Activated T-cell treated with anti-CD3 and anti-CD28 coated beads, Interleukin-2, amount 50 U/mL, for 24 hours (primary cell): ENCODE data around the gene LHX6.
A peak's percentile ranks its signal among the peaks of the same experiment; 100 is the strongest.

Source experiments
- DNase-seq: peaks from one replicate; pipeline ENCODE4 v3.0.0-alpha.2; 2020
- H3K27ac Mint-ChIP-seq: 2 replicates; pipeline ENCODE4 v1.8.0; 2020; ENCODE audit warnings: mild to moderate bottlenecking, mixed read lengths
- H3K27me3 Mint-ChIP-seq: 2 replicates; pipeline ENCODE4 v1.8.0; 2020; ENCODE audit warnings: mixed read lengths
- H3K36me3 Mint-ChIP-seq: 2 replicates; pipeline ENCODE4 v1.8.0; 2020; ENCODE audit warnings: low read depth, mixed read lengths
- H3K4me1 Mint-ChIP-seq: 2 replicates; pipeline ENCODE4 v1.8.0; 2020; ENCODE audit warnings: low read depth, mixed read lengths
- H3K4me3 Mint-ChIP-seq: 2 replicates; pipeline ENCODE4 v1.8.0; 2020; ENCODE audit warnings: mild to moderate bottlenecking, moderate library complexity, mixed read lengths
- H3K9me3 Mint-ChIP-seq: 2 replicates; pipeline ENCODE4 v1.8.0; 2020; ENCODE audit warnings: mixed read lengths

The LHX6 gene

GRCh38 chr9:122228568-122229484, at the start of gene LHX6:
TSS of gene LHX6 (minus strand) at chr9:122228957. CDS start at chr9:122228740, 217 bp downstream.
- peaks cover 41% of the 10 kb centered on the region for H3K27me3 Mint-ChIP-seq
- H3K9me3 Mint-ChIP-seq = no peaks in the 10 kb centered on the region
- H3K4me3 Mint-ChIP-seq = peak within 1 kb of the TSS; percentile 51
- no peak within 1 kb of the TSS for H3K27ac Mint-ChIP-seq
- no peaks in the 10 kb centered on the region for H3K36me3 Mint-ChIP-seq
- no peak for DNase-seq
- H3K4me1 Mint-ChIP-seq = peaks cover 3% of the 10 kb centered on the region

- peaks cover 93% of the 10 kb centered on the region for H3K36me3 Mint-ChIP-seq
Observed at GRCh38 chr9:122277285-122277897, 48.6 kb upstream of the LHX6 start.

GRCh38 chr9:122276096-122276495, 47.3 kb upstream of the LHX6 start:
- no peak for DNase-seq
- Mint-ChIP-seq H3K4me3 (no peak overlapping the region), H3K27ac (no peak overlapping the region), H3K36me3 (peaks cover 91% of the 10 kb centered on the region), H3K4me1 (peaks cover 28% of the 10 kb centered on the region), H3K27me3 (no peaks in the 10 kb centered on the region), H3K9me3 (peaks cover 5% of the 10 kb centered on the region)

More at GRCh38 chr9:122277285-122277897, 48.6 kb upstream of the LHX6 start:
- no peak overlapping the region for H3K27ac Mint-ChIP-seq
- peaks cover 21% of the 10 kb centered on the region for H3K4me1 Mint-ChIP-seq
- no peak overlapping the region for H3K4me3 Mint-ChIP-seq
- H3K27me3 Mint-ChIP-seq = no peaks in the 10 kb centered on the region
- no peak for DNase-seq
- H3K9me3 Mint-ChIP-seq = peaks cover 5% of the 10 kb centered on the region

GRCh38 chr9:122274055-122274454, 45.3 kb upstream of the LHX6 start:
- Mint-ChIP-seq H3K4me1 (peaks cover 34% of the 10 kb centered on the region), H3K4me3 (no peak overlapping the region), H3K36me3 (peaks cover 83% of the 10 kb centered on the region)

GRCh38 chr9:122268041-122268814, 39.5 kb upstream of the LHX6 start:
- peaks cover 46% of the 10 kb centered on the region for H3K4me1 Mint-ChIP-seq
- H3K36me3 Mint-ChIP-seq = peaks cover 77% of the 10 kb centered on the region
- no peak overlapping the region for H3K4me3 Mint-ChIP-seq
- H3K27ac Mint-ChIP-seq = no peak overlapping the region
- no peak for DNase-seq
- H3K27me3 Mint-ChIP-seq = no peaks in the 10 kb centered on the region
- H3K9me3 Mint-ChIP-seq = no peaks in the 10 kb centered on the region

More at GRCh38 chr9:122274055-122274454, 45.3 kb upstream of the LHX6 start:
- Mint-ChIP-seq H3K9me3 (peaks cover 5% of the 10 kb centered on the region), H3K27ac (no peak overlapping the region), H3K27me3 (no peaks in the 10 kb centered on the region)
- no peak for DNase-seq

- Mint-ChIP-seq H3K9me3 (no peaks in the 10 kb centered on the region), H3K27ac (peak overlapping the region; percentile 100), H3K36me3 (peaks cover 79% of the 10 kb centered on the region), H3K27me3 (no peaks in the 10 kb centered on the region), H3K4me3 (peak overlapping the region; percentile 99), H3K4me1 (peaks cover 54% of the 10 kb centered on the region)
- no peak for DNase-seq
Observed at GRCh38 chr9:122265149-122265915, 36.6 kb upstream of the LHX6 start.

GRCh38 chr9:122264360-122265148, 35.8 kb upstream of the LHX6 start, which contains the start of the genes MRRF and RBM18:
TSS of gene MRRF (plus strand) at chr9:122264882. CDS start at chr9:122270892, 6,010 bp downstream.
TSS of gene RBM18 (minus strand) at chr9:122264840. CDS start at chr9:122261492, 3,348 bp downstream.
- peak; percentile 96 for DNase-seq
- H3K4me1 Mint-ChIP-seq = peaks cover 52% of the 10 kb centered on the region
- H3K9me3 Mint-ChIP-seq = no peaks in the 10 kb centered on the region
- peak within 1 kb of the TSS; percentile 100 for H3K27ac Mint-ChIP-seq
- H3K4me3 Mint-ChIP-seq = peak within 1 kb of the TSS; percentile 99
- no peaks in the 10 kb centered on the region for H3K27me3 Mint-ChIP-seq
- H3K36me3 Mint-ChIP-seq = peaks cover 82% of the 10 kb centered on the region

GRCh38 chr9:122263699-122264349, 35.1 kb upstream of the LHX6 start:
- Mint-ChIP-seq H3K27me3 (no peaks in the 10 kb centered on the region), H3K27ac (peak overlapping the region; percentile 100), H3K36me3 (peaks cover 89% of the 10 kb centered on the region), H3K4me3 (peak overlapping the region; percentile 99), H3K4me1 (peaks cover 57% of the 10 kb centered on the region), H3K9me3 (no peaks in the 10 kb centered on the region)
- no peak for DNase-seq

GRCh38 chr9:122262073-122262472, 33.3 kb upstream of the LHX6 start:
- Mint-ChIP-seq H3K36me3 (peaks cover 86% of the 10 kb centered on the region), H3K27me3 (no peaks in the 10 kb centered on the region), H3K4me1 (peaks cover 54% of the 10 kb centered on the region), H3K4me3 (peak overlapping the region; percentile 4), H3K9me3 (no peaks in the 10 kb centered on the region), H3K27ac (peak overlapping the region; percentile 81)
- no peak for DNase-seq

GRCh38 chr9:122261469-122261881, 32.7 kb upstream of the LHX6 start:
- Mint-ChIP-seq H3K9me3 (no peaks in the 10 kb centered on the region), H3K27me3 (no peaks in the 10 kb centered on the region), H3K27ac (no peak overlapping the region), H3K4me1 (peaks cover 53% of the 10 kb centered on the region), H3K36me3 (peaks cover 89% of the 10 kb centered on the region), H3K4me3 (no peak overlapping the region)
- no peak for DNase-seq

- Mint-ChIP-seq H3K36me3 (peaks cover 87% of the 10 kb centered on the region), H3K27ac (no peak overlapping the region), H3K27me3 (no peaks in the 10 kb centered on the region), H3K9me3 (no peaks in the 10 kb centered on the region), H3K4me1 (peaks cover 54% of the 10 kb centered on the region), H3K4me3 (no peak overlapping the region)
- DNase-seq = no peak
Observed at GRCh38 chr9:122258886-122259415, 30.2 kb upstream of the LHX6 start.

GRCh38 chr9:122256206-122256605, 27.4 kb upstream of the LHX6 start:
- H3K36me3 Mint-ChIP-seq = peaks cover 87% of the 10 kb centered on the region
- H3K4me1 Mint-ChIP-seq = peaks cover 37% of the 10 kb centered on the region
- no peak for DNase-seq
- H3K4me3 Mint-ChIP-seq = no peak overlapping the region
- no peak overlapping the region for H3K27ac Mint-ChIP-seq
- H3K27me3 Mint-ChIP-seq = no peaks in the 10 kb centered on the region
- no peaks in the 10 kb centered on the region for H3K9me3 Mint-ChIP-seq
